Caco-2 (cell line): ENCODE results near the gene ZCCHC2. TPM values are rescaled to one million over a fixed set of nuclear protein-coding genes. Genes with fewer than 3 reads are reported as not detected.

ENCODE experiments used
- BruUV-seq: library from RNA; stranded (reverse); fragments of 400-500 nt; replicated peaks from 2 replicates; lab custom pipeline; 2021; lab: Mats Ljungman, UMichigan
- CTCF ChIA-PET: fragments of 300-600 bp; sonication (Branson Sonifier 250); formaldehyde crosslinking; loops from one replicate; lab custom pipeline; 2022; ENCODE audit warnings: antibody characterized with exemption; lab: Charles Lee
- POLR2A ChIA-PET: fragments of 300-600 bp; sonication (Branson Sonifier 250); formaldehyde crosslinking; loops from one replicate; lab custom pipeline; 2022; ENCODE audit warnings: antibody characterized with exemption; lab: Charles Lee
- DNase-seq, 2 experiments: peaks; one replicate each; pipeline versions ENCODE4 v3.0.0 to v3.0.0-alpha.2; 2020 to 2022
- H3K27me3 ChIP-seq: replicated peaks from 2 replicates; pipeline ENCODE4 v1.6.0; 2011; ENCODE audit warnings: low read length; ENCODE audit not compliant: control insufficient read depth, insufficient read depth
- H3K36me3 ChIP-seq: 2 replicates; pipeline ENCODE4 v1.5.1; 2011; ENCODE audit warnings: low read length; ENCODE audit not compliant: control insufficient read depth, insufficient read depth
- H3K4me1 ChIP-seq: fragments of 250-450 bp; sonication (Bioruptor Pico); 2 replicates; pipeline ENCODE4 v1.5.1; 2020; ENCODE audit warnings: mild to moderate bottlenecking
- H3K4me3 ChIP-seq: 2 replicates; pipeline ENCODE4 v1.5.1; 2011; ENCODE audit warnings: low read depth, mild to moderate bottlenecking, control low read depth, low read length
- H3K9me3 ChIP-seq: fragments of 250-450 bp; sonication (Bioruptor Pico); 2 replicates; pipeline ENCODE4 v1.5.1; 2020; ENCODE audit warnings: mild to moderate bottlenecking, moderate library complexity
- H3K27ac Mint-ChIP-seq: one replicate; pipeline ENCODE4 v1.8.0; 2022; ENCODE audit warnings: mixed read lengths; ENCODE audit not compliant: unreplicated experiment
- H3K27me3 Mint-ChIP-seq: one replicate; pipeline ENCODE4 v1.8.0; 2022; ENCODE audit warnings: mixed read lengths; ENCODE audit not compliant: insufficient read depth, unreplicated experiment
- H3K36me3 Mint-ChIP-seq: one replicate; pipeline ENCODE4 v1.8.0; 2022; ENCODE audit warnings: mild to moderate bottlenecking, mixed read lengths; ENCODE audit not compliant: insufficient read depth, unreplicated experiment
- H3K4me1 Mint-ChIP-seq: one replicate; pipeline ENCODE4 v1.8.0; 2022; ENCODE audit warnings: low read depth, mixed read lengths; ENCODE audit not compliant: unreplicated experiment
- H3K4me3 Mint-ChIP-seq: one replicate; pipeline ENCODE4 v1.8.0; 2022; ENCODE audit warnings: mild to moderate bottlenecking, moderate library complexity, mixed read lengths; ENCODE audit not compliant: unreplicated experiment
- H3K9me3 Mint-ChIP-seq: one replicate; pipeline ENCODE4 v1.8.0; 2022; ENCODE audit warnings: mixed read lengths; ENCODE audit not compliant: unreplicated experiment
- CTCF ChIP-seq, 2 experiments: fragments of 200-600 bp in 1 of 2; IDR thresholded peaks; 1 replicate in 1 of 2; 2 replicates in 1 of 2; pipeline versions ENCODE4 v1.5.1 to v1.8.0; 2011 to 2022; ENCODE audit warnings: antibody characterized with exemption in 1 of 2, control low read depth in 1 of 2, inconsistent platforms in 1 of 2, low read depth in 1 of 2, low read length in 1 of 2, mild to moderate bottlenecking in 1 of 2, moderate library complexity in 1 of 2; ENCODE audit not compliant: insufficient read depth in 1 of 2, severe bottlenecking in 1 of 2, unreplicated experiment in 1 of 2
- intact Hi-C: fragments of 100-400 bp; cut with micrococcal nuclease; formaldehyde crosslinking; loops from one replicate; pipeline ENCODE4 v1.10.0; 2022; ENCODE audit not compliant: unreplicated experiment
- total RNA-seq: library from RNA; stranded (reverse); gene quantifications from 2 replicates; pipeline ENCODE4 v1.2.3, GENCODE V29; 2022

Gene ZCCHC2
- total RNA-seq, 1 experiment from 2014 or later, result 6.9 TPM

GRCh38 chr18:62564044-62564443 is 41.2 kb downstream of the ZCCHC2 start:
- BruUV-seq, result no TSS peak
- H3K36me3 ChIP-seq, result no peaks in the 10 kb centered on the region

GRCh38 chr18:62566199-62566598 is 43.4 kb downstream of the ZCCHC2 start:
- intact Hi-C loops, result loop anchor here (1.0 kb wide), 1 partner anchor 141 kb away; no protein-coding TSS in a partner anchor
- Mint-ChIP-seq H3K36me3 (peaks cover 12% of the 10 kb centered on the region), H3K27ac (no peak overlapping the region), H3K4me1 (no peaks in the 10 kb centered on the region), H3K9me3 (no peaks in the 10 kb centered on the region), H3K27me3 (no peaks in the 10 kb centered on the region), H3K4me3 (no peak overlapping the region)
- peak in 1 of 2 experiments; percentile 4 for TF ChIP-seq CTCF (IDR thresholded peaks at IDR 0.05; ENCODE audit: insufficient read depth in 1 of 2, low read depth in 1 of 2, low read length in 1 of 2, severe bottlenecking in 1 of 2, unreplicated experiment in 1 of 2)
- POLR2A ChIA-PET, result no interaction called here
- Histone ChIP-seq H3K27me3 (no peaks in the 10 kb centered on the region), H3K9me3 (no peaks in the 10 kb centered on the region), H3K4me3 (no peak overlapping the region), H3K4me1 (no peaks in the 10 kb centered on the region), H3K36me3 (no peaks in the 10 kb centered on the region)
- BruUV-seq, result no TSS peak
- CTCF ChIA-PET, result no interaction called here
- DNase-seq, result peak; percentile 23 to 29

More at GRCh38 chr18:62564044-62564443, 41.2 kb downstream of the ZCCHC2 start:
- Mint-ChIP-seq H3K27ac (no peak overlapping the region), H3K4me1 (no peaks in the 10 kb centered on the region), H3K27me3 (no peaks in the 10 kb centered on the region), H3K36me3 (peaks cover 12% of the 10 kb centered on the region), H3K9me3 (no peaks in the 10 kb centered on the region), H3K4me3 (no peak overlapping the region)
- H3K27me3 ChIP-seq, result no peaks in the 10 kb centered on the region
- no peak overlapping the region for H3K4me3 ChIP-seq
- no peak for DNase-seq
- H3K9me3 ChIP-seq, result no peaks in the 10 kb centered on the region
- CTCF ChIA-PET, result no interaction called here
- no peaks in the 10 kb centered on the region for H3K4me1 ChIP-seq
- no peak for TF ChIP-seq CTCF (IDR thresholded peaks at IDR 0.05; ENCODE audit: insufficient read depth in 1 of 2, low read depth in 1 of 2, low read length in 1 of 2, severe bottlenecking in 1 of 2, unreplicated experiment in 1 of 2)
- intact Hi-C loops, result no loop called here
- POLR2A ChIA-PET, result no interaction called here

- H3K27me3 ChIP-seq, result no peaks in the 10 kb centered on the region
- peaks cover 8% of the 10 kb centered on the region for H3K36me3 Mint-ChIP-seq
- H3K4me1 ChIP-seq, result no peaks in the 10 kb centered on the region
- H3K27ac Mint-ChIP-seq, result no peak overlapping the region
- BruUV-seq, result no TSS peak
- DNase-seq, result no peak
- ChIA-PET CTCF (no interaction called here), POLR2A (no interaction called here)
- no peaks in the 10 kb centered on the region for H3K36me3 ChIP-seq
- intact Hi-C loops, result loop anchor here (1.0 kb wide), 1 partner anchor 142 kb away; no protein-coding TSS in a partner anchor
- H3K4me3 Mint-ChIP-seq, result no peak overlapping the region
- H3K4me3 ChIP-seq, result no peak overlapping the region
- H3K9me3 Mint-ChIP-seq, result no peaks in the 10 kb centered on the region
- H3K27me3 Mint-ChIP-seq, result no peaks in the 10 kb centered on the region
- no peak for TF ChIP-seq CTCF (IDR thresholded peaks at IDR 0.05; ENCODE audit: insufficient read depth in 1 of 2, low read depth in 1 of 2, low read length in 1 of 2, severe bottlenecking in 1 of 2, unreplicated experiment in 1 of 2)
- no peaks in the 10 kb centered on the region for H3K4me1 Mint-ChIP-seq
- H3K9me3 ChIP-seq, result no peaks in the 10 kb centered on the region
Observed at GRCh38 chr18:62566818-62567217, 44.0 kb downstream of the ZCCHC2 start.
